ENCODE data around the gene IQSEC1. TPM values are rescaled to one million over a fixed set of nuclear protein-coding genes. Genes with fewer than 3 reads are reported as not detected.

Gene IQSEC1
- total RNA-seq, 4 donors from 2014 or later, result 31.9 to 35.8 (median 34.8) TPM

DNA sequence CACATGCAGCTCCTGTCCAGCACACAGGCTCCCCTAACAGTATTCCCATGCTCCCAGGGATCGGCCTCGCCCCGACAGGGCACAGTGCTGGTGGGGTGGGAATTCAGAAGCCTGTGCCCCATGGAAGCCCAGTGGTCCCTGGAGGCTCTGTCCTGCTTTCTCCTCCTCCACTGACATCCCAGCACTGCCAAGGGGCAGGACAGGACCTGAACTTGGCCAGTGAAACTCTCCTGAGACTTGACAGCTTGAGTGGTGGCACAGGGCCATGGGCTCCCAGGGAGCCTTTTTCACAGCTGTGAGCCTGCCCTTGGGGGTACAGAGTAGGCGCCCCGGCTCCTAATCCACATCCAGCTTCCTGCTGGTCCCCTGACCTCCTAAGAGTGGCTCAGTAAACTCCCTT is 38.4 kb downstream of the IQSEC1 start:
- 86 to 87% methylated on average over 4 to 5 of the region's 5 CpGs for WGBS, 2 donors
- intact Hi-C loops (cut with DNase I; ENCODE audit: low total_unique reads), result no loop called here
- TF ChIP-seq POLR2A (IDR thresholded peaks at IDR 0.05) (no peak), CTCF (IDR thresholded peaks at IDR 0.05) (no peak)
- DNase-seq (ENCODE audit: low spot score in 2 of 2), result no peak
- H3K4me3 ChIP-seq (ENCODE audit: low read depth, poor library complexity, severe bottlenecking), result no peak overlapping the region

GRCh38 chr3:13034109-13034800 is 39.0 kb downstream of the IQSEC1 start:
- no peak for DNase-seq (ENCODE audit: low spot score in 2 of 2)
- no peak overlapping the region for H3K4me3 ChIP-seq (ENCODE audit: low read depth, poor library complexity, severe bottlenecking)
- intact Hi-C loops (cut with DNase I; ENCODE audit: low total_unique reads), result no loop called here
- 69 to 71% methylated on average over 21 of the region's 21 CpGs for whole genome bisulfite sequencing, 2 donors
- TF ChIP-seq CTCF (IDR thresholded peaks at IDR 0.05), result no peak

DNA sequence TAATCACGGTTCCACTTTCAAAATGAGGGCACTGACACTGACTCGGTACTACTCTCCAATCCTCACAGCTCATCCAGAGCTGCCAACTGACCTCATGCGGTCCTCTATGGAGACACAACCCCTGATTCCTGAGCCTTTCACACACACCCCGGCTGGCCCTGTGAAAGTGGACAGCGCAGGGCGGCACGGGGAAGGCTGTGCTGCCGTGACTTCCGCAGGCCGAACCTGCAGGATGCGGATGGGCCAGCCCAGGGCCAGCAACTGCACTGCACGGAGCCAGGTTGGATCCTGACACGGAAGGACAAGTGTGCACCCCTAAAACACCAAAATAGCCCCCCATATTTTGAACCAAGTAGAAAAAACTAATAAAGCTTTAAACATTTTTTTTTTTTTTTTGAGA is 41.0 kb downstream of the IQSEC1 start:
- H3K4me3 ChIP-seq (ENCODE audit: low read depth, poor library complexity, severe bottlenecking), result no peak overlapping the region
- DNase-seq (ENCODE audit: low spot score in 2 of 2), result no peak
- TF ChIP-seq CTCF (IDR thresholded peaks at IDR 0.05), result no peak
- TF ChIP-seq POLR2A (IDR thresholded peaks at IDR 0.05), result no peak
- intact Hi-C loops (cut with DNase I; ENCODE audit: low total_unique reads), result no loop called here
- 95 to 98% methylated on average over 13 of the region's 13 CpGs for WGBS, 2 donors

GRCh38 chr3:13031621-13032020 is 41.6 kb downstream of the IQSEC1 start:
- TF ChIP-seq POLR2A (IDR thresholded peaks at IDR 0.05) (no peak), CTCF (IDR thresholded peaks at IDR 0.05) (no peak)
- DNase-seq (ENCODE audit: low spot score in 2 of 2), result no peak
- intact Hi-C loops (cut with DNase I; ENCODE audit: low total_unique reads), result no loop called here

GRCh38 chr3:13030684-13031083 is 42.5 kb downstream of the IQSEC1 start:
- DNase-seq (ENCODE audit: low spot score in 2 of 2), result no peak
- no peak overlapping the region for H3K4me3 ChIP-seq (ENCODE audit: low read depth, poor library complexity, severe bottlenecking)

More at GRCh38 chr3:13031621-13032020, 41.6 kb downstream of the IQSEC1 start:
- WGBS, 2 donors, result 85 to 86% methylated on average over 7 of the region's 7 CpGs
- H3K4me3 ChIP-seq (ENCODE audit: low read depth, poor library complexity, severe bottlenecking), result no peak overlapping the region

More at GRCh38 chr3:13030684-13031083, 42.5 kb downstream of the IQSEC1 start:
- TF ChIP-seq POLR2A (IDR thresholded peaks at IDR 0.05) (no peak), CTCF (IDR thresholded peaks at IDR 0.05) (no peak)
- intact Hi-C loops (cut with DNase I; ENCODE audit: low total_unique reads), result no loop called here
- 88 to 91% methylated on average over 9 of the region's 9 CpGs for WGBS, 2 donors

Measured in lower leg skin (tissue), 4 donors.